Thyroid gland (tissue), 4 donors: Measurements from ENCODE around the gene PALLD.

Source experiments
- POLR2A ChIP-seq, 2 donors: fragments of 450-650 bp; IDR thresholded peaks; one replicate each; pipeline ENCODE4 v1.6.1; 2017; ENCODE audit warnings: antibody characterized with exemption in 2 of 2, mild to moderate bottlenecking in 2 of 2, moderate library complexity in 1 of 2
- TF ChIP-seq, protein P1 (sequence below), 6 experiments: fragments of 200-600 bp in 3 of 6; fragments of 450-650 bp in 3 of 6; sonication (generic) in 3 of 6; IDR thresholded peaks; one replicate each; pipeline ENCODE4 v1.5.1; 2016 to 2019; ENCODE audit warnings: antibody characterized with exemption in 6 of 6, mild to moderate bottlenecking in 2 of 6, inconsistent platforms in 1 of 6, moderate library complexity in 1 of 6

DNA sequence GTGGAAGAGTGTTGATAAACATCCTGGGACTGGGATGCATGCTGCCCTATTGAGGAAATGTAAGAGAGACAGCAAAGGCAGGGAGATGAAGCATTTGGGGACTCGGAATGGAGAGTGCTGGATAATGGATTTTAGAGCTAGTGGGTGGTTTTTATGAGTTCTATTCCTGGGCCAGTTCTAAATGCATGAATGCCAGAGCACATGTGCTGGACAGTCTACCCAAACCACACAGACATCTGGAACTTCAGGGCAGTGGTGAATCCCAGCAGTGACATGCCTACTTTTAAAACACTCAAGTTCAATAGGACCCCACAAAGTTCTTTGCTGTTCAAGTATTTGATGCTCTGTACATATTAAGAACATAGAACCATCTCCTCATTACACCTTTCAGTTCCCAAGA, 379.3 kb downstream of the PALLD start:
- TF ChIP-seq, protein P1, sequence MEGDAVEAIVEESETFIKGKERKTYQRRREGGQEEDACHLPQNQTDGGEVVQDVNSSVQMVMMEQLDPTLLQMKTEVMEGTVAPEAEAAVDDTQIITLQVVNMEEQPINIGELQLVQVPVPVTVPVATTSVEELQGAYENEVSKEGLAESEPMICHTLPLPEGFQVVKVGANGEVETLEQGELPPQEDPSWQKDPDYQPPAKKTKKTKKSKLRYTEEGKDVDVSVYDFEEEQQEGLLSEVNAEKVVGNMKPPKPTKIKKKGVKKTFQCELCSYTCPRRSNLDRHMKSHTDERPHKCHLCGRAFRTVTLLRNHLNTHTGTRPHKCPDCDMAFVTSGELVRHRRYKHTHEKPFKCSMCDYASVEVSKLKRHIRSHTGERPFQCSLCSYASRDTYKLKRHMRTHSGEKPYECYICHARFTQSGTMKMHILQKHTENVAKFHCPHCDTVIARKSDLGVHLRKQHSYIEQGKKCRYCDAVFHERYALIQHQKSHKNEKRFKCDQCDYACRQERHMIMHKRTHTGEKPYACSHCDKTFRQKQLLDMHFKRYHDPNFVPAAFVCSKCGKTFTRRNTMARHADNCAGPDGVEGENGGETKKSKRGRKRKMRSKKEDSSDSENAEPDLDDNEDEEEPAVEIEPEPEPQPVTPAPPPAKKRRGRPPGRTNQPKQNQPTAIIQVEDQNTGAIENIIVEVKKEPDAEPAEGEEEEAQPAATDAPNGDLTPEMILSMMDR (IDR thresholded peaks at IDR 0.05), result no peak
- TF ChIP-seq POLR2A (IDR thresholded peaks at IDR 0.05), result no peak
